Astrocyte (in vitro differentiated cells and primary cell): ENCODE measurements around the gene SGIP1. TPM values are rescaled to one million over a fixed set of nuclear protein-coding genes. Genes with fewer than 3 reads are reported as not detected.

Experiments used
- DNase-seq: peaks from one replicate; pipeline ENCODE4 v3.0.0-alpha.2; 2010; ENCODE audit warnings: low read depth
- FAIRE-seq: peaks from 2 replicates; lab custom pipeline; 2011; peaks lifted over from hg19 to GRCh38; lab: Jason Lieb, UNC
- H2AFZ ChIP-seq: 2 replicates; pipeline ENCODE4 v1.6.0; 2012; ENCODE audit warnings: low read depth, low read length, inconsistent platforms
- H3K27ac ChIP-seq: 2 replicates; pipeline ENCODE4 v1.5.1; 2011; ENCODE audit warnings: low read depth, low read length, inconsistent platforms
- H3K27me3 ChIP-seq: 2 replicates; pipeline ENCODE4 v1.6.0; 2011; ENCODE audit warnings: low read length, inconsistent platforms; ENCODE audit not compliant: insufficient read depth
- H3K36me3 ChIP-seq: 2 replicates; pipeline ENCODE4 v1.5.1; 2011; ENCODE audit warnings: low read length, inconsistent platforms; ENCODE audit not compliant: insufficient read depth
- H3K4me1 ChIP-seq: 2 replicates; pipeline ENCODE4 v1.5.1; 2011; ENCODE audit warnings: low read length, inconsistent platforms; ENCODE audit not compliant: insufficient read depth
- H3K4me2 ChIP-seq: 2 replicates; pipeline ENCODE4 v1.6.0; 2012; ENCODE audit warnings: low read length, inconsistent platforms
- H3K4me3 ChIP-seq: 2 replicates; pipeline ENCODE4 v1.5.1; 2011; ENCODE audit warnings: low read depth, mild to moderate bottlenecking, low read length, inconsistent platforms; ENCODE audit not compliant: insufficient read depth
- H3K79me2 ChIP-seq: 2 replicates; pipeline ENCODE4 v1.6.0; 2012; ENCODE audit warnings: mild to moderate bottlenecking, low read length, inconsistent platforms; ENCODE audit not compliant: insufficient read depth
- H3K9ac ChIP-seq: 2 replicates; pipeline ENCODE4 v1.6.0; 2012; ENCODE audit warnings: mild to moderate bottlenecking, low read length, inconsistent platforms
- H3K9me3 ChIP-seq: 2 replicates; pipeline ENCODE4 v1.5.1; 2012; ENCODE audit warnings: low read depth, mild to moderate bottlenecking, low read length, inconsistent platforms; ENCODE audit not compliant: insufficient read depth
- H4K20me1 ChIP-seq: 2 replicates; pipeline ENCODE4 v1.6.0; 2012; ENCODE audit warnings: low read length, inconsistent platforms; ENCODE audit not compliant: insufficient read depth
- H3K27ac Mint-ChIP-seq: one replicate; pipeline ENCODE4 v1.8.0; 2021; ENCODE audit warnings: mild to moderate bottlenecking, mixed read lengths; ENCODE audit not compliant: unreplicated experiment
- H3K27me3 Mint-ChIP-seq: one replicate; pipeline ENCODE4 v1.8.0; 2021; ENCODE audit warnings: low read depth, mixed read lengths; ENCODE audit not compliant: unreplicated experiment
- H3K36me3 Mint-ChIP-seq: one replicate; pipeline ENCODE4 v1.8.0; 2021; ENCODE audit warnings: low read depth, mixed read lengths; ENCODE audit not compliant: unreplicated experiment
- H3K4me1 Mint-ChIP-seq: one replicate; pipeline ENCODE4 v1.8.0; 2021; ENCODE audit warnings: low read depth, mixed read lengths; ENCODE audit not compliant: unreplicated experiment
- H3K4me3 Mint-ChIP-seq: one replicate; pipeline ENCODE4 v1.8.0; 2021; ENCODE audit warnings: mild to moderate bottlenecking, moderate library complexity, mixed read lengths; ENCODE audit not compliant: unreplicated experiment
- H3K9me3 Mint-ChIP-seq: one replicate; pipeline ENCODE4 v1.8.0; 2021; ENCODE audit warnings: mild to moderate bottlenecking, mixed read lengths; ENCODE audit not compliant: unreplicated experiment
- CTCF ChIP-seq: IDR thresholded peaks from 2 replicates; pipeline ENCODE4 v1.5.1; 2011; ENCODE audit warnings: low read depth, mild to moderate bottlenecking, inconsistent platforms, low read length, moderate library complexity; ENCODE audit not compliant: insufficient read depth
- EZH2 ChIP-seq: IDR thresholded peaks from 2 replicates; pipeline ENCODE4 v1.6.1; 2012; ENCODE audit warnings: mild to moderate bottlenecking, low read length, inconsistent platforms; ENCODE audit not compliant: insufficient read depth
- total RNA-seq: library from RNA; stranded (reverse); gene quantifications from 2 replicates; pipeline ENCODE4 v1.2.1, GENCODE V29; 2021

SGIP1 gene
- total RNA-seq, 1 donor from 2014 or later, result 8.8 TPM

- peaks cover 1% of the 10 kb centered on the region for H3K36me3 Mint-ChIP-seq
- peaks cover 2% of the 10 kb centered on the region for H3K27me3 Mint-ChIP-seq
- FAIRE-seq, result peak; percentile 9
- DNase-seq, result no peak
- no peak overlapping the region for H3K27ac ChIP-seq
- H3K27ac Mint-ChIP-seq, result no peak overlapping the region
- no peaks in the 10 kb centered on the region for H3K9me3 ChIP-seq
- no peak overlapping the region for H2AFZ ChIP-seq
- TF ChIP-seq EZH2 (no peak), CTCF (no peak)
- H4K20me1 ChIP-seq, result no peaks in the 10 kb centered on the region
- H3K27me3 ChIP-seq, result no peaks in the 10 kb centered on the region
- no peaks in the 10 kb centered on the region for H3K4me1 ChIP-seq
- no peak overlapping the region for H3K4me3 ChIP-seq
- H3K36me3 ChIP-seq, result peaks cover 9% of the 10 kb centered on the region
- H3K79me2 ChIP-seq, result no peaks in the 10 kb centered on the region
- H3K9ac ChIP-seq, result no peak overlapping the region
- H3K9me3 Mint-ChIP-seq, result peaks cover 9% of the 10 kb centered on the region
- no peak overlapping the region for H3K4me3 Mint-ChIP-seq
- H3K4me2 ChIP-seq, result no peak overlapping the region
- H3K4me1 Mint-ChIP-seq, result peaks cover 3% of the 10 kb centered on the region
These were observed 159.9 kb downstream of the SGIP1 start for GRCh38 chr1:66693856-66694255.

GRCh38 chr1:66695116-66695515, 161.2 kb downstream of the SGIP1 start:
- Histone ChIP-seq H3K4me2 (no peak overlapping the region), H3K27ac (no peak overlapping the region), H3K9me3 (no peaks in the 10 kb centered on the region), H2AFZ (no peak overlapping the region), H4K20me1 (no peaks in the 10 kb centered on the region), H3K79me2 (no peaks in the 10 kb centered on the region), H3K9ac (no peak overlapping the region), H3K4me1 (no peaks in the 10 kb centered on the region), H3K36me3 (no peaks in the 10 kb centered on the region), H3K27me3 (no peaks in the 10 kb centered on the region), H3K4me3 (no peak overlapping the region)
- H3K27ac Mint-ChIP-seq, result no peak overlapping the region
- DNase-seq (no peak), FAIRE-seq (no peak)
- H3K36me3 Mint-ChIP-seq, result no peaks in the 10 kb centered on the region
- peaks cover 3% of the 10 kb centered on the region for H3K4me1 Mint-ChIP-seq
- TF ChIP-seq EZH2 (no peak), CTCF (no peak)
- H3K27me3 Mint-ChIP-seq, result no peaks in the 10 kb centered on the region
- H3K4me3 Mint-ChIP-seq, result no peak overlapping the region
- peaks cover 2% of the 10 kb centered on the region for H3K9me3 Mint-ChIP-seq

GRCh38 chr1:66696771-66697170, 162.8 kb downstream of the SGIP1 start:
- TF ChIP-seq CTCF (no peak), EZH2 (no peak)
- no peaks in the 10 kb centered on the region for H3K9me3 ChIP-seq
- Mint-ChIP-seq H3K27me3 (no peaks in the 10 kb centered on the region), H3K27ac (no peak overlapping the region), H3K4me3 (no peak overlapping the region), H3K9me3 (no peaks in the 10 kb centered on the region), H3K4me1 (no peaks in the 10 kb centered on the region), H3K36me3 (no peaks in the 10 kb centered on the region)
- H3K9ac ChIP-seq, result no peak overlapping the region
- no peaks in the 10 kb centered on the region for H3K27me3 ChIP-seq
- H3K79me2 ChIP-seq, result no peaks in the 10 kb centered on the region
- H3K4me2 ChIP-seq, result no peak overlapping the region
- DNase-seq (no peak), FAIRE-seq (no peak)
- no peak overlapping the region for H3K4me3 ChIP-seq
- H3K4me1 ChIP-seq, result no peaks in the 10 kb centered on the region
- H2AFZ ChIP-seq, result no peak overlapping the region
- H4K20me1 ChIP-seq, result no peaks in the 10 kb centered on the region
- H3K36me3 ChIP-seq, result no peaks in the 10 kb centered on the region
- H3K27ac ChIP-seq, result no peak overlapping the region
